Measurements from ENCODE around the gene DPP4.

- no peak for TF ChIP-seq CTCF (IDR thresholded peaks at IDR 0.05)
- TF ChIP-seq POLR2A (IDR thresholded peaks at IDR 0.05): no peak
- TF ChIP-seq POLR2AphosphoS5 (IDR thresholded peaks at IDR 0.05): no peak
These were observed 97.1 kb downstream of the DPP4 start for GRCh38 chr2:161976917-161977316.

All from prostate gland (tissue), 2 donors.